GM12875 (cell line): ENCODE data around the gene DAPK1.

ENCODE experiments used
- H3K4me3 ChIP-seq: one replicate; pipeline ENCODE4 v1.5.1; 2011; ENCODE audit warnings: low read depth, low read length, control low read depth
- TF ChIP-seq, protein P1 (sequence below): IDR thresholded peaks from 2 replicates; pipeline ENCODE4 v1.5.1; 2011; ENCODE audit warnings: low read depth, mild to moderate bottlenecking, control low read depth, inconsistent platforms, low read length, moderate library complexity, borderline replicate concordance; ENCODE audit not compliant: insufficient read depth

DAPK1 gene

GRCh38 chr9:87551772-87552217, 54.1 kb downstream of the DAPK1 start:
- H3K4me3 ChIP-seq: no peak overlapping the region
- TF ChIP-seq, protein P1, sequence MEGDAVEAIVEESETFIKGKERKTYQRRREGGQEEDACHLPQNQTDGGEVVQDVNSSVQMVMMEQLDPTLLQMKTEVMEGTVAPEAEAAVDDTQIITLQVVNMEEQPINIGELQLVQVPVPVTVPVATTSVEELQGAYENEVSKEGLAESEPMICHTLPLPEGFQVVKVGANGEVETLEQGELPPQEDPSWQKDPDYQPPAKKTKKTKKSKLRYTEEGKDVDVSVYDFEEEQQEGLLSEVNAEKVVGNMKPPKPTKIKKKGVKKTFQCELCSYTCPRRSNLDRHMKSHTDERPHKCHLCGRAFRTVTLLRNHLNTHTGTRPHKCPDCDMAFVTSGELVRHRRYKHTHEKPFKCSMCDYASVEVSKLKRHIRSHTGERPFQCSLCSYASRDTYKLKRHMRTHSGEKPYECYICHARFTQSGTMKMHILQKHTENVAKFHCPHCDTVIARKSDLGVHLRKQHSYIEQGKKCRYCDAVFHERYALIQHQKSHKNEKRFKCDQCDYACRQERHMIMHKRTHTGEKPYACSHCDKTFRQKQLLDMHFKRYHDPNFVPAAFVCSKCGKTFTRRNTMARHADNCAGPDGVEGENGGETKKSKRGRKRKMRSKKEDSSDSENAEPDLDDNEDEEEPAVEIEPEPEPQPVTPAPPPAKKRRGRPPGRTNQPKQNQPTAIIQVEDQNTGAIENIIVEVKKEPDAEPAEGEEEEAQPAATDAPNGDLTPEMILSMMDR: no peak

DNA sequence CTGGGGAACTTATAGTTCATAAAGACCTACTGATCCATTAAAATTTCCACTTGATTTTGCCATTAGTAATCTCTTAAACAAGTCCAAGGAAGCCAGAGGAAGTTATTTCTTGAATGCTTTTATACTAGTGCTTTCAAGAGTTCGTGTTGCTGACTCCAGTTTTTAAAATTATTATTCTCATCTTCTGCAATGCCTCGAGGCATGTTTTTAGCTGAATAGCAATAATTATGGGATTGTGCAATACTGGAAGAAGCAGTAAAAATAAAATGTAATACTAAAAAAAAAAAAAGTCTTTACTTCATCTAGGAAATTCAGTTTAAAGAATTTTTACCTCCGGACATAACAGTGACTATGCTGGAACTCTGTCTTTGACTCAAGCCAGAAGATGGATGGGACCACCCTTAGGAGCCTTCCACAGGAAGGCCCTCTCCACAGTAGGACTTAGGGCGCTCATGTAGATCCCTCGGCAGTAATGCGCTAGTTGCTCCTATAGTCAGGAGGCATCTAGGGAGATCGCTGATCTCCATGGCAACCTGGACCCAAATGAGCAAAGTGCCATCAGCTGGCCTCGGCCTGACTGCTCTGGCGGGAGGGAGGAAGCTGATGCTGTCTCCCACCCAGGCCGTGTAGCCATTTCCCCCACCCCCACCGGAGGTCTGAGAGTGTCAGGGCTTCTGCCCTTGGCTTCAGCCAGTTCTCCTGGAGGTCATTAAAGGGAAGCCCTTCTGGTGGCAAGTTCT, 56.7 kb downstream of the DAPK1 start:
- TF ChIP-seq, protein P1: no peak
- H3K4me3 ChIP-seq: no peak overlapping the region

DNA sequence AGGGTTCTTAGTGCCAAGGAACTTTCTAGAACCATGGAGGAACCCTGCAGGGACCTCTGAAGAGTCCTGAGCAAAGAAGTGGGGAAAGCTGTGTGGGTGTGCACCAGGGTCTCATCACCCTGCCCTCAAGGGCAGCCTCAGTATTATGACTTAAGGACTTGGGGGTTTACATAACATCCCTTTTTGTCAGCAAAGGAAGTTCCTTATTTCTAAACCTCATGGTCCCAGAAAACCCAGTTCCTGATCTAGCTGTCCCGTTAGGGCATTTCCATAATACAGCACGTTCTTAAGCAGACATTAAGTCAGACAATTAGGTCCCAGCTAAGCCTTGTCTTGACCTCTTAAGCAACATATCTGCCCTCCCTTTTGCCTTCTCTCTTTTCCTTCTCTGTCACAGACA, 57.3 kb downstream of the DAPK1 start:
- no peak overlapping the region for H3K4me3 ChIP-seq
- TF ChIP-seq, protein P1: no peak

DNA sequence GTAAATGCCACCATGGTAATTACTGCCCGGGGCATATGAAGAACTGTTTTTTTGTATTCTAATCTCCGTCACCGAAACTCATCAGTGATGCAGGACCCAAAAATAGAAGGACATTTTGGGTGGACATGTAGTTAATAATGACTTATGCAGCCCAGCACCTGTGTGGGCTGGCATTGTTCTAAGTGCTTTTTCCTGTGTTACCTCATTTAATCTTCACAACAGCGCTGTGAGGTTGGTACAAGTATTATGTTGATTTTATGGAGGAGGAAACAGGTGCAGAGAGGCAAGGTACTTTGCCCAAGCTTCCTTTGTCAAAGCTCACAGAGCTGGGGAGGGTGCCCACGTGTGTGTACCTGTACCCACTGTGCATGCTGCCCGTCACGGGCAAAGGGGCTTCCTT, 58.4 kb downstream of the DAPK1 start:
- H3K4me3 ChIP-seq: no peak overlapping the region
- TF ChIP-seq, protein P1: no peak

- TF ChIP-seq, protein P1: no peak
- H3K4me3 ChIP-seq: no peak overlapping the region
Observed at GRCh38 chr9:87556821-87557220, 59.2 kb downstream of the DAPK1 start.

- no peak overlapping the region for H3K4me3 ChIP-seq
- TF ChIP-seq, protein P1: no peak
Observed at GRCh38 chr9:87557996-87558395, 60.3 kb downstream of the DAPK1 start.

- H3K4me3 ChIP-seq: no peak overlapping the region
- TF ChIP-seq, protein P1: no peak
Observed at GRCh38 chr9:87558606-87559190, 61.0 kb downstream of the DAPK1 start.
